ENCODE data around the gene PRMT2.

DNA sequence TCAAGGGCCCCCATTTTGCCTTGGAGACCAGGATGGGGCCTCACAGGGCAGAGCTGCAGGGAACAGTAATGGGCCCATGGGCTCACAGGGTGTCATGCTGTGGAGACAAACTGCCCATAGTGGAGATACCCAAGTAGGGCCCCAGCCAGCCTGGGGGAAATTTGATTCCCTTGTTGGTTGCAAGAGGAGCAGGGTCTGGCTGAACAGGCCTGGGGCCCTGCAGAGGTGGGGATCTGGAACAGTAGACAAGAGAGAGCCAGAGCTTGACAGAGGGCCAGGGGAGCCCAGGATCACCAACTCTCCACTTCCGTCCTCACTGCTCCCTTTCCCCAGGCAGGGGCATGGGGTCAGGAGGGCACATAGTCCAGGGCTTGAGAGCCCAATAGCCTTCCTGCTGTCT is 39.3 kb upstream of the PRMT2 start:
- TF ChIP-seq ARNT (IDR thresholded peaks at IDR 0.05) = no peak
- no peak for TF ChIP-seq NFRKB (IDR thresholded peaks at IDR 0.05)
- no peak for TF ChIP-seq HDGF (IDR thresholded peaks at IDR 0.05; ENCODE audit: borderline replicate concordance)
- TF ChIP-seq ELF4 (IDR thresholded peaks at IDR 0.05) = no peak
- TF ChIP-seq, protein P1, sequence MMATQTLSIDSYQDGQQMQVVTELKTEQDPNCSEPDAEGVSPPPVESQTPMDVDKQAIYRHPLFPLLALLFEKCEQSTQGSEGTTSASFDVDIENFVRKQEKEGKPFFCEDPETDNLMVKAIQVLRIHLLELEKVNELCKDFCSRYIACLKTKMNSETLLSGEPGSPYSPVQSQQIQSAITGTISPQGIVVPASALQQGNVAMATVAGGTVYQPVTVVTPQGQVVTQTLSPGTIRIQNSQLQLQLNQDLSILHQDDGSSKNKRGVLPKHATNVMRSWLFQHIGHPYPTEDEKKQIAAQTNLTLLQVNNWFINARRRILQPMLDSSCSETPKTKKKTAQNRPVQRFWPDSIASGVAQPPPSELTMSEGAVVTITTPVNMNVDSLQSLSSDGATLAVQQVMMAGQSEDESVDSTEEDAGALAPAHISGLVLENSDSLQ (IDR thresholded peaks at IDR 0.05) = no peak
- no peak for TF ChIP-seq CTBP1 (IDR thresholded peaks at IDR 0.05; ENCODE audit: borderline replicate concordance)
- TF ChIP-seq LEF1 (IDR thresholded peaks at IDR 0.05; ENCODE audit: borderline replicate concordance) = no peak
- TF ChIP-seq SP1 (IDR thresholded peaks at IDR 0.05) = no peak
- TF ChIP-seq TARDBP (IDR thresholded peaks at IDR 0.05) = no peak
- TF ChIP-seq ZNF384 (IDR thresholded peaks at IDR 0.05) = no peak
- no peak for TF ChIP-seq FOXA1 (IDR thresholded peaks at IDR 0.05)
- no peak for TF ChIP-seq BHLHE40 (IDR thresholded peaks at IDR 0.05; ENCODE audit: borderline replicate concordance)
- TF ChIP-seq SUZ12 (IDR thresholded peaks at IDR 0.05) = no peak
- TF ChIP-seq FOXM1 (IDR thresholded peaks at IDR 0.05; ENCODE audit: borderline replicate concordance) = no peak

Measured in HEK293T (cell line).